Measurements from ENCODE around the gene AHCYL2.
"Not testable (repeated sequence)": the region's sequence is repeated elsewhere in the genome, so short reads cannot be mapped to it uniquely, and the experiment has no call there.

Gene AHCYL2

DNA sequence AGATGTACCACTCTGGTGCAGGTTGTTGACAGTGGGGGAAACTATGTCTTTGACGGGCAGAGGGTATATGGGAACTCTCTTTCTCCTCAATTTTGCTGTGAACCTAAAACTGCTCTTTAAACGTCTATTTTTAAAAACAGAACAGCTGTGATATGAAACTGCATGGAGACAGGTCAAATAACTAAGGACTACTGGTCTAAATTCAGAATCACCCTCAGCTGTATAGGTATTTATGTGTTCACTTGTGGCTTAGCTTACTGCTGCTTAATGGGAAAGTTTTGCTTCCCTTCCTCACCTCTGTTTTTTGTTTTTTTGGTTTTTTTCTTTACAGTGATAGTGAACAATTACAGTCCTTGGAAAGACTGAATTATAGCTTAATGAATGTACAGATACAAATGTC lies 122.5 kb downstream of the AHCYL2 start:
- DNase-seq: no peak

GRCh38 chr7:129348023-129348740 lies 123.4 kb downstream of the AHCYL2 start:
- DNase-seq: no peak

DNA sequence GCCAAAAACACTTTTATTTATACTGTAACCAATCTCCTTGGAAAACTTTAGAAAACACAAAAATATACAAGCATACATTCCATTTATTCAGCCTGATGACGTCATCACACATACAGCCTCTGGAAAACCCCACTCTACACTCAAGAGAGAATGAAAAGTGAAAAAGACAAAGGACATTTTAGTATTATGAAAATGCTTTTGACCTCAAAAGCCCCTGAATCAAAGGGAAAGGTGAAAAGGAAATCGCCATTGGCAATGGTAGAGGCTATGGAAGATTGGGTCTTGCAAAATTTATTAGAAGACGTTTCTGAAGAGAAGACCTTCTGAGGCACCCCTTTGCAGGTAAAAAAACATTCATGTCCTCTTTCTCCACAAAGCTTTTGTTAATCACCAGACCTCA lies 126.5 kb downstream of the AHCYL2 start:
- DNase-seq: no peak

- DNase-seq: not testable (repeated sequence)
These were observed 128.3 kb downstream of the AHCYL2 start for GRCh38 chr7:129353104-129353503.

DNA sequence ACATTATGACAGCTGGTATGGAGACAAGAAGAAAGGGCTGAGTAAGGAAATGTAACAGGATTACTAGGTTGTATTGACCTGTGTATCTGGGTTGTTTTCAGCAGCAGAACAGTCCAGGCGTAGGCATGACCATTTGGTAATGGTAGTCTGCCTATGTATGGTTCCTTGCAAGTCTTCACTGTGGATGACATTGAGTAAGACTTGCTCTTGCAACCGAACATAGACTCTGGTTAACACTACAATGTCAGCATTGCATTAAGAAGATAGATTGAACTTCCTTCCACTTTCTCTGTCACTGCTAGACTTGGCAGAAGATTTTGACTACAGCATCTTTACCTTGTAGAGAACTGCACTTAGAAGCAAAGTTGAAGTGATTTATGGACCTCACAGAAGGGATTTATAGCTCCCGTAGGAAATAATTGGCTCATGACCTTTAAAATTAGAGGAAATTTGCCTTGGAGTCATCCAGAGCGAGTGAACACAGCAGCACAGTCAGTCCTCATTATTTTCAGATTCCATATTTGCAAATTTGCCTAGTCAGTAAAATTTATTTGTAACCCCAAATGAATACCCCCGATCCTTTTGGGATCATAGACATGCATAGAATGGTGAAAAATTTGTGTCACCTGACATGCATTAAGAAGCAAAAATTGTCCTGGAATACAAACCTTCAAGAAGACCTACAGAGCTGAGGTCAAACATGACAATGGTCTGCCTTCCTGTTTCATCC lies 129.8 kb downstream of the AHCYL2 start:
- DNase-seq: no peak

- DNase-seq: no peak
These were observed 131.3 kb downstream of the AHCYL2 start for GRCh38 chr7:129356176-129356575.

DNA sequence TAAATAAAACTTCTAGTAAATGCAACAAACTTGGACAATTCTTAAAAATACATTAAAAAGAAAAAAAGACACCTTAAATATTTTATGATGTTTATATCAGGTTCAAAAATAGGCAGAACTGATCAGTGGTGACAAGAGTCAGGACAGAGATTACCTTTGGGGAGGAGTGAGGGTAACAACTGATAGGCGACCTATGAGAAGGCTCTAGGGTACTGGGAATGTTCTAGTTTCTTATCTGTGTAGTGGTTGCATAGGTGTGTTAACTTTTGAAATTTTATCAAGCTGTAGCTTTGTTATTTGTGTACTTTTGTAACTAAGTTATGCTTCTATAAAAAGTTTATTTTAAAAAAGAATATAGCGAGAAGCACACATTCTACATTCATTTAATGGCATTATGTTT lies 134.3 kb downstream of the AHCYL2 start:
- no peak for DNase-seq

GRCh38 chr7:129359638-129360037 lies 134.8 kb downstream of the AHCYL2 start:
- DNase-seq: no peak

DNA sequence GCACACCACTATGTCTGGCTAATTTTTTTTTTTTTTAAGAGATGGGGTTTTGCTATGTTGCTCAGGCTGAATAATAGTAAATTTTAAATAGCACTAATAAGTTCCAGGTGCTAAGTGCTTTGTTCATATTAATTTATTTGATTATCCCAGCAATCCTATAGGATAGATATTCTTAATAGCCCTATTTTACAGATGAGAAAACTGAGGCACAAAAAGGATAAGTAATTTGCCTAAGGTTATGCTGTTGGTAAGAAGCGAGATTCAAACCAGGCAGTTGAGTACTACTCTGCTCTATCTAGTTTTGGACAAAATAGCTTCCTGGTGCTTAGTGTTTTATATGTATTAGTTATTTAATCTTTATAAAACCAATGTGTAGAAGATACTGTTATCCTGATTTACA lies 136.9 kb downstream of the AHCYL2 start:
- no peak for DNase-seq

GRCh38 chr7:129362496-129362895 lies 137.7 kb downstream of the AHCYL2 start:
- DNase-seq: no peak

DNA sequence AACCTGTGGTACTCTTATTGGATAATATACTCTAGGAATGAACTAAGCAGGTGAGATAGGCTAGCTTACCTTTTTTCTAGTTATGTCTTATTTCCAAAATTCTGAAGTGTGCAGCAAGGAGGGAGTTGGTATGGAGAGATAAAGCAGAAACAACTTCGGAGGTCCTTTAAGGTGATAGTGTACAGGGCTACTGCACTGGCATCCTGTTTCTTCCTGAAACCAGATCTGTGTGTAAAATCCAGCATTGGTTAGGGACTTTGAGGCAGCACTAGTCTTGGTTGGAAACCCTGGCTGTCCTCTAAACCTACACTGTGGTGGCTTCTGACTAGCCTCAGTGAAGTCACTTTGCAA lies 142.5 kb downstream of the AHCYL2 start:
- no peak for DNase-seq

DNA sequence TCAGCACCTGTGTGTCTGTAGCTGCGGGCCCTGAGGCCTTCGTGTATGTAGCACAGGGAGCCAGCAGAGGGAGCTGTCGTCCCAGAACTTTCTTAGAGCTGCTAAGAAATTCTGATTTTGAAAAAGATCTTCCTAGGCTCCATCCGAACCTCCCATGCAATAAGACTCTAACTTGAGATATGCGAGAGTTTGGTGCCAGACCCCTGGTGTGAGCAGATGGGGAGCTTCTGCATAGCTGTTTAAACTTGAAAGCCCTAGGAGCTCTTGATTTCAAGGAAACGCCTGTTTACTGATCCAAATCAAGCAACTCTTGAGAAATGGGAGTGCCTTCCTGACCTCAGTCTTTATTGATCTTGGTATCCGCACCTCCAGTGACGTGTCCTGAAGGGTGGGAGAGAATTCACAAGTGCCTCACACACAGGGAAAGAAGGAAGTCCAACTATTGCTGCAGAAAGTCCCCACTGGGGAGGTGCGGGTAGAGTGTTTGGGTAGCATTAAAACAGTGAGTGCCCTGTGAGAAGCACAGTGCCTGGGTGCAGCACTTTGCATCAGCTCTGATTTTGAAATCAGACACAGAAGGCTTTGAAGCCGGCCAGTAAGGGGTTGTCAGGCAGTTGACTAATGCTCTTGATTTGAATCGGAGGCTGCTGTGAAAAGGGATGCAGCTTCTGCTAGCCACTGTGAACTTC lies 143.0 kb downstream of the AHCYL2 start:
- DNase-seq: peak in 55 of 58 donors; percentile 3 to 82 (median 52)

DNA sequence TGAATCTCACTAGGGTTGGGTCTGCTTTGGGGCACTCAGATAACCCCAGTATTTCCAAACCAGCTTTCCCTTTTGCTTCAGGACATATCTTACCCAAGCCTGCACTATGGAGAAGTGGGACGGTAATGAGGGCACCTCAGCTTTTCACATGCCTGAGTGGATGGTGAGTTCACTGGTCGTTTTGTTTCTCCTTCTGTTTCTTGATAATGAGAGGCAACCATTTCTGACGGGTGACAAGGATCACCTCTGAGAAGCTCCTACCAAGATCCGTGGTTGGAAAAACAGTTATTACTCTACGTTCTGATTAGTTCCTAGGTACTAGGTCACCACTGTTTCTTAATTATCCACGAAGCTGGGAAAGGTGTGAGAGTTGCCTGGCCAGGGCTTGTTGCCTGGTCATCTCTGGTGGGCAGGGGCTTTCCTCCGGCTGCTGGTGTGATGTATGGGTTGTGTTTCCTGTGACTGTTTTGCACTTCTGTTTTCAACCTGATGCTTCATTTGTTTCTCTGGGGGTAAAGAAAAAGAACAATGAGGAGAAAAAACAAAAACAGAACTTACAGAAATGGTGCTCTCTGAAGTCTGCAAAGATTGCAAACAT lies 143.7 kb downstream of the AHCYL2 start:
- DNase-seq: no peak

DNA sequence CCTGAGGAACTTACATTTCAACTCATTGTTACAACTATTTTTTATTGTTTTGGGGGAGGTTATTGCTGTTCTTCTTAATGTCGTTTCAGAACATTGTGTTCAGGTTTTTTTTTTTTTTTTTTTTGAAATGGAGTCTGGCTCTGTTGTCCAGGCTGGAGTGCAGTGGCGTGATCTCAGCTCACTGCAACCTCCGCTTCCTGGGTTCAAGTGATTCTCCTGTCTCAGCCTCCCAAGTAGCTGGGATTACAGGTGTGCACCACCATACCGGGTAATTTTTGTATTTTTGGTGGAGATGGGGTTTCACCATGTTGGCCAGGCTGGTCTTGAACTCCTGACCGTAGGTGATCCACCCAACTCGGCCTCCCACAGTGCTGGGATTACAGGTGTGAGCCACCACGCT lies 144.6 kb downstream of the AHCYL2 start:
- not testable (repeated sequence) for DNase-seq

GRCh38 chr7:129370812-129371211 lies 146.0 kb downstream of the AHCYL2 start:
- no peak for DNase-seq

DNA sequence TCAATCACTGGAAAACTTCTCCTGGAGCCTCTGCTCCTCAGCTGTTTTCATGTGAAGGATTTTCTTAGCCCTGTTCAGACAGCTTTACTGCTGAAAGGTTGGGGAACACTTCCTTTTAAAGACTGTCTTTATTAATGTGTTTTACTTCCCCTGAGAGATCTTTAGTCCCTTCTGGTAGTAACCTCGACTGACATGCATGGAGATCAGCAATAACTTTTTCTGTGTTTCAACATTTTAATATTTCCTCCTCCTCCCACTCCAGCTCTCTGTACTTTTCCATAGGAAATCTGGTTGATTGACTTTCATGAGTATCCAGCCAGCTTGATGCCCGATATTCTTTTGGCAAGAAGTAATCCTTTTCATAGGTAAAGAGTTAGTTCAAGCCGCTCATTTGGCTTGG lies 146.7 kb downstream of the AHCYL2 start:
- DNase-seq: no peak

GRCh38 chr7:129373651-129374428 lies 149.0 kb downstream of the AHCYL2 start:
- no peak for DNase-seq

GRCh38 chr7:129375141-129375938 lies 150.5 kb downstream of the AHCYL2 start:
- peak in 5 of 58 donors; percentile 5 to 69 (median 19) for DNase-seq

GRCh38 chr7:129376076-129376777 lies 151.4 kb downstream of the AHCYL2 start:
- peak in 1 of 58 donors; percentile 3 for DNase-seq

Data from anterior cingulate cortex (tissue), 58 donors.